GM21529 (cell line): ENCODE measurements around the gene RAB4A.

Source experiments
- ATAC-seq: cut with Tn5 transposase; IDR thresholded peaks from one replicate; pipeline ENCODE4 v1.9.1; 2021; ENCODE audit not compliant: unreplicated experiment

The RAB4A gene

DNA sequence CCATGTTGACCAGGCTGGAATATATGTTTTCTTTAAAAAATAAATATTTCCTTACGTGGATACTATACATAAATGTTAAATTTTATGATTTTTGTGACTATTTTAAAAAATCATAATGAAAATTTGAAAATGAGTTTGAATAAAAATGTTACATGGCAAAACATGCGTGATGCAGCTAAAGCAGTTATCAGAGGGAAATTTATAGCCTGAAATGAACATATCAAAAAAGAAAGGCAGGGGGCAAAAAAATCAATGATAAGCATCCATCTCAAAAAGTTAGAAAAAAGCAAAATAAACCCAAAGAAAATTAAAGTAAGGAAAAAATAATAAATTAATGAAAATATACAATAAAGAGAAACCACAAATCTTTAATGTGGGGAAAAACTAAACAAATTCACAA is 63.4 kb downstream of the RAB4A start:
- ATAC-seq: no peak

DNA sequence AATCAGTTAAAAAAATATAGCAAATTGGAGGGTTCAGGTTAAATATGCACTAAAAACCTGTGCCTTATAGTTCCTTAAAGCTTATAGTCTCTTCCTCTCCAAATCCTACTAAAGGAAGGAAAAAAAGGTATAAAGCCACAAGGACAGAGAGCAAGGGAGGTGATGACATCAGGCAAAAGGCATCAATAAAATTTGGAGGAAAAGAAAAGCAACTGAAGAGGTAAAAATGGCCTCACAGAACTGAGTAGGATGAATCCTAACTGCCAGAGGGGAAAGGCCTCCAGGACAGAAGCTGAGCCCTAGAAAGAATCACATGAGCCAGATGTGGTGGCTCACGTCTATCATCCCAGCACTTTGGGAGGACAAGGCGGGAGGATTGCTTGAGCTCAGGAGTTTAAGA is 63.8 kb downstream of the RAB4A start:
- no peak for ATAC-seq

DNA sequence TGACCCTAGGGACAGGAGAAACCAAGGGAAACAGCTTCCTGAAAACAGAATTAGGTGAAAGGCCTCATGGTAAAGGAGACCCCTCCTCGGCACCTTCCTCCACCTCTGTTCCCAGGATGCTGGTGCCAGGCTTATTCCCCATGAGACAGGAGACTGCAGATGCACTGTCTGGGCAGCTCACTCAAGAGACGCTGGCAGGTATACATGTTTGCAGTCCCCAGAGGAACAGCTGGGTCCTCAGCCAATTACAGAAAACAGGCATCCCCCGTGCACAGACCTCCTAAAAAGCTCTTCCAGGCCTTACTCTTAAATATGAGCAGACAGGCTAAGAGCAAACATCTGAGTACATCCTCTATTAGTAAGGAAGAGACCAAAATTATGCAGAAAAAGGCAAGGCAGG is 65.4 kb downstream of the RAB4A start:
- no peak for ATAC-seq

DNA sequence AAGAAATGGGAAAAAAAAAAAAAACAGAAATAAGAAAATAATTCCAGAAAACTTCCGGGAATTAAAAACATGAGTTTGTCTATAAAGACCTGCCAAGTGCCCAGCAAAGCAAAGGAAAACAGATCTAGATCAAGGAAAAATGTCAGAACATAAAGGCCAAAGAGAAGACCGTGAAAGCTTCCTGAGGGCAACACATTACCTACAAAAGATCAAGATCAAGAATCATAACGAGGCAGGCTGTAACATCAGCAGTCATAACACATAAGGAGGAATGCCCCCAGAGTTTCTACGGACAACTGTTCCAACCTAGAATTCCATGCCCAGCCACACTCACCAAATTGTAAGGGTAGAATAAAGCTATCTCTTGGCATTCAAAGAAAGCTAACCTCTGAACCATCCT is 68.2 kb downstream of the RAB4A start:
- ATAC-seq: no peak

DNA sequence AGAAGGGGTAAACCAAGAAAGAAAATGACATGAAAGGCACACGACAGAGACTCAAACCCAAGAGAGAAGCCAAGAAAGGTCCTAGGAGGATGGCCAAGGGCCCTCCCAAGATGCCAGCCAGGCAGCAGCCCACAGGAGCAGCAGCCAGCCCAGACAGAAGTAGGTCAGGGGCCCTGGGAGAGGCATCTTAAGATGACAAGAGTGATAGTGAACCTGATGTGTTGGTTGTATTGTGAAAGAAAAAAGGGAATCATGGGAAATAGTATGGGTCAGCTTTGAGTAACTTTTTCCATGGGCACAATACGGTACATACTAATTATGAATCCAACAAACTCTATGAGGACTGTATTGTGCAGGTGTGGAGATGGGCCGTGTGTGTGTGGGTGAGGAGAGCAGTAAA is 68.6 kb downstream of the RAB4A start:
- no peak for ATAC-seq

DNA sequence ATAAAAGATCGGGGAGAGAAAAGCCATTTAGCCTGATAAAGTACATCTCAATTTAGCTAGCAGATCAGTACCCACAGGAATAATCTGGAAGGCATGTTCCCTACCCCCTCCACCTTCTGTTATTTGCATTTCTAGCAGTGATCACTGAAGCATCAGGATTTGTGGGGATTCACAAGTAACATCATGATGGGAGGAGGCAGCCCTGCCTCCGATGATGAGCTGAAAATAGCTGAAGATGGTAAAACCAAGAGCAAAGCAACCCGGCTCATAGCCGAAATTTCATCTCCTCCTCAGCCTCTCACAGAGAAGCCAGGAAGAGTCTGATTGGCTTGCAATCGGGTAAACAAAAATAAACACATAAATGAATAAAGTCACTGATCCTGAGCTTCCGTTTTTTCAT is 69.6 kb downstream of the RAB4A start:
- no peak for ATAC-seq

DNA sequence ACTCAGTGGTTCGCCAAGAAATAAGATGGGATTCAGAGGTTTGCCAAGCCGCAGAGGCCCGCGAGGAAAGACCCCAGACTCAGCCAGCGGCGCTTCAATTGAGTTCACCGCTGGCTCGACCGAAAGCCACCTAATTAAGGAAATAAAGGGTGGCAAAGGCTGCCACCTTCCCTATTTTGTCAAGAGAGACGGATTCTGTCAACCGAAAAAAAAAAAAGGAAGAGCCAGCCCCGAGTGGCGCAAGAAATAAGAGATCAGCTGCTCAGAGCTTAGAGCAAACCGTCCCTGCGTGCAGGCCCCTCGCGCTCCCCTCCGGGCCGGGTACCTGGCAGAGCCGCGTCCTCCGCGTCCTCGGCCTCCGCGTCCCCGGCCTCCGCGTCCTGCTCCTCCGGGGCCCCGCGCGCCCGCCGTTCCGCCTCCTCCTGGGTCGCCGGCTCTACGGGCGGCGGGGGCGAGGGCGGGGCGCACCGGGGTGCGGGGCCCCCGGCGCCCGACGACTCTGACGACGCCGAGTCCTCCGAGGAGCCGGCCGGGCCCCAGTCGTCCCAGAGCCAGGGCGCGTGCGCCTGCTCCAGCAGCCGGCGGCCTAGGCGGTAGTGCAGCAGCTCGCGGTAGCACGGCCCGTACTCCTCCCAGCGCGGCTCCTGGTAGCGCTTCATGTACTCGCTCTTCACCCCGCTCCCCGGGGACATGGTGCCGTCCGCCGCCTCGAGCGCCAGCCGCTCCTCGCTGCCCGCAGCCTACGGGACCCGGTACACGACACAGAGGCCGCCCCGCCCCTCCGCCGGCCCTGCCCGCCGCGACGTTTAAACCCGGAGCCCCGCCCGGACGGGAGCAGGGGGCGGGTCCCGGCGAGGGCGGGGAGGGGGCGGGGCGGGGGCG is 71.1 kb downstream of the RAB4A start:
- ATAC-seq: peak; percentile 71

DNA sequence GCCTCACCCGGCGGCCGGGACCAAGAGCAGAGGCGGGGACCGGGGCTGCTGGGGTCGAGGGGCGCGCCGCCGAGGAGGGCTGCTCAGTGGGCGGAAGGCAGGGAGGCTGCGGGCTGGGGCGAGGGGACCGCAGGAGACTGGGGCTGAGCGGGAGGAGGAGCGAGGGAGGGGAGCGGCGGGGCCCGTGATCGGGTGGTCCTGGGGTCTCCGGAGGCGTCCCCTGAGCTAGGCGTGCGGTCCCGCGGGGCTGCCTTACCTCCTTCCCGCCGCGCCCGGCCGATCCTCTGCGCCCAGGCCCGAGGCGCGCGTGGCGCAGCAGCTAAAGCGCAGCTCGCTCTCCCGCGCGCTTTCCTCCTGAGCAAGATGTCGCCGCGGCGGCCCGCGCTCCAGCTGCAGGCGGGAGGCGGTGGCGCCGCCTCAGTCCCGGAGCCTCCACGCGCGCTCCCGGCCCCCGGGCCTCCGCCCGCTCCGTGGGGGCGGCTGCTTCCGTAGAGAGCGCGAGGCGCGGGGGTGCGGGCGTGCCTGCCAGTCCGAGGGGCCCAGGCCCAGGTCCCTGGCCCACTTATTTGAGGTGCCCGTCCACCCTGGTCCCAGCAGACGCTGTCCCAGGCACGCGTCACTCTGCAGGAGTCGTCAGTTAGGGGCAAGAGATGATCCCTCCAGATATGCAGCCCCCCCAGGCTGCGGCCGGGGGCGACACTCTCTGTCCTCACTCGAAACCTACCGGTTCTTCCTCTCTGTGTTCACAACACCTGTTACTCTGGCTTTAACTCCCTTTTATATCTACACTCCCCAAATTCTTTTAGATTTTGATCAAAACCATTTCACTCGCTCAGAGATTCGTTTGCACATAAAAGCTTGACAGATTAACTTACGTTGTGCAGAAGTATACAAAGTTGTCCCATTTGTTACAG is 72.0 kb downstream of the RAB4A start, which contains the start of gene CCSAP:
CCSAP (minus strand) TSS at position 392 of the 914 bp plus-strand sequence. CDS start 582 bp downstream, outside the sequence.
- peak; percentile 41 for ATAC-seq

DNA sequence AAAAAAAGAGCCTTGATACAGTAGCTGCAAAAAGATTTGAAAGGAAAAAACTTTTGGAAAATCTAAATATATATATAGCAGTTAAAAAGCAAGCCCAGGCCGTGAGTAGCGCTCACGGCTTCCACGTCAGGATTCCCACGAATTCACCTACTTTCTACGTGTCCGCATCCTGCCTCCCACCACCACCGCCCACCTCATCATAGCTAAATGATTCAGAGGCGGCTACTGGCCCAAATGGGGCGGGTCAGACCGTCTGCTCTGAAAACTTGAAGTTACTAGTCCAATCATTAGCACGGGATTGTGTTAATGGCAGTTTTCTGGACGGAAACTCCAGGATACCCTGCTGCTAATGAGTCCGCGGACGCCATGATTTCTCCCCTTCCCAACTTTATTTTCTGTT is 73.2 kb downstream of the RAB4A start:
- ATAC-seq: no peak

DNA sequence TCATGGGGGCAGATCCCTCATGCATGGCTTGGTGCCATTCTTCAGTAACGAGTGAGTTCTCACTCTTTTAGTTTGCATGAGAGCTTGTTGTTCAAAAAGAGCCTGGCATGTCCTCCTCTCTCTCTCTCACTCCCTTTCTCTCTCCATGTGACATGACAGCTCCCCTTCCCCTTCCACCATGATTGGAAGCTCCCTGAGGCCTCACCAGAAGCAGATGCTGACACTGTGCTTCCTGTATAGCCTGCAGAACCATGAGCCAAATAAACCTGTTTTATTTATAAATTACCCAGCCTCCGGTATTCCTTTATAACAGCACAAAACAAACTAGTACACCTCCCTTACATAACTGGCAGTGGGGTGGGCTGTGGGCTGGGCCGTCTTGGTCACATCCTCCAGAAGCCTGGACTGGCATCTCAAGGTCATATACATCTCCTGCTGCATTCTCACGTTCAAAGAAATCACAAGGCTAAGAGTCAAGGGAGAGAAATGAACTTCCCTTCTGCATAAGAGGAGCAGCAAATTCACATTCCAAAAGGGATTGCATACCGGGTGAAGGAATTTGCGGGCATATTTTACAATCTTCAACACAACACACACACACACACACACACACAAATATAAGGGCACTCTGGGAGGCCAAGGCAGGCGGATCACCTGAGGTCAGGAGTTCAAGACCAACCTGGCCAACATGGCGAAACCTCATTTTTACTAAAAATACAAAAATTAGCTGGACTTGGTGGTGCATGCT is 74.2 kb downstream of the RAB4A start:
- no peak for ATAC-seq

DNA sequence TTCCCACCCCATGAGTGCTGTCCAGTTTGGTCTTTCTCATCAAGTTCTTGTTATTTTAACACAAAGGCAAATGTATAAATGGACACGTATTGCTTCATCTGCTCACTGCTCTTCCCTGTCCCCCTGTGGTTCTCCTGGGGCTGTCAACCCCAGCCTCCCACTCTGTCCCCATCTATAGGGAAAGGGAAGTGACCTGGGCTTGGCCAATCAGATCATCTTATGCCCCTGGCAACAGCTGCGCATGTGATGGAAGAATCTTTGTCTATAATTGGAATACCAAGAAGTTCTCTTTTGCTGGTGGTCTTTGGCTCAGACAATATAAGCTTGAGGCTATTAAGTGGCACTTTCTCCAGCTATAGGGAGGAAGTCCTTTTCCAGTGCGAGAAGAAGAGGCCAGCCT is 76.6 kb downstream of the RAB4A start:
- no peak for ATAC-seq

DNA sequence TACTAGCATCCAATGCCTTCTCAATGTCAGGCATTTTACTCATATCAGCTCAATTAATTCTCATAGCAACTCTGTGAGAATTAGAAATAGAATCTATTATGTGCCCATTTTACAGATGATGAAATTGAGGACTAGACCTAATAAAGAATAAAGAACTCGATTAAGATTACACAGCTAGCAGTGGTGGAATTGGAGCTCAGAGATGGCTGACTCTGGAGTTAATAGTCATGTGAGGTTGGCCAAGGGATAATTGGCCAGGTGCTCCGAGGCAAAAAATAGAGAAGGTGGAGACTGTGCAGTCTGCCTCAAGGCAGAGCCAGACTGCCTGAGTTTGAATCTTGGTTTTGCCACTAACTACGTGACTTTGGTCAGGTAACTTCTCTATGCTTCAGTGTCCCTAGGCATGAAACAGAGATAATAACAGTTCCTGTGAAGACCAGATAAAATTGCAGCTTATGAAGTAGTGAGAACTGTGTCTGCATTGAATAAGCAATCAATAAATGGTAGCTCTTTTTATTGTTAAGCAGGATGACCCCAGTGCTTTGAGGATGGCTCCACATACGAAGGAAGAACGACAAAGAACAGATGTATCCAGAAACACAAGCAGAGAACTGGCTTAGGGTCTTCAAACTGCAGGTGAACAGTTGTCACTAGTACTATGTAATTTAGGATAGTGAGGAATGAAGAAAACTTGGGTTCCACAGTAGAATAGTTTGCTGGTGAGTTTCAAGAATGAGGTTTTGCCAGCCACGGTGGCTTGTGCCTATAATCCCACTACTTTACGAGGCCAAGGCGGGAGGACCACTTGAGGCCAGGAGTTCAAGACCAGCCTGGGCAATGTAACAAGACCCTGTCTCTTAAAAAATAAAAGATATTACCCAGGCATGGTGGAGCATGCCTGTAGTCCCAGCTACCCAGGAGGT is 78.8 kb downstream of the RAB4A start:
- ATAC-seq: no peak

DNA sequence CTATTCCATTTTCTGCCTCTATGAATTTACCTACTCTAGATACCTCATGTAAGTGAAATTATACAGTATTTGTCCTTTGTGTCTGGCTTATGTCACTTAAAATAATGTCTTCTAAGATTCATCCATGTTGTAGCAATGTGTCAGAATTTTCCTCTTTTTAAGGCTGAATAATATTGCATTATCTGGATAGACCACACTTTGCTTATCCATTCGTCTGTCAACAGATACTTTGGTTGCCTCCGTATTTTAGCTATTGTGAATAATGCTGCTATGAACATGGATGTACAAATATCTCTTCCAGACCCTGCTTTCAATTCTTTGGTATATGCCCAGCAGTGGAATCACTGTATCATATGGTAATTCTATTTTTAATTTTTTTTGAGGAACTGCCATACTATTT is 82.1 kb downstream of the RAB4A start:
- no peak for ATAC-seq

DNA sequence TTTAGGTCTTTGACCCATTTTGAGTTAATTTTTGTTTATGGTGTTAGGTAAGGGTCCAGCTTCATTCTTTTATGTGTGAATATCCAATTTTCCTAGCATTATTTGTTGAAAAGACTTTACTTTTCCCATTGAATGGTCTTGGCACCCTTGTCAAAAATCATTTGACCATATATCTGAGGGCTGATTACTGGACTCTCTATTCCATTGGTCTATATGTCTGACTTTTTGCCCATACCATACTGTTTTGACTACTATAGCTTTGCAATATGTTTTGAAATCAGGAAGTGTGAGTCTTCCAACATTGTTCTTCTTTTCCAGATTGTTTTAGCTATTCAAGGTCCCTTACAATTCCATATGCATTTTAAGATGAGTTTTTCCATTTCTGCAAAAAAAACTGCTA is 83.3 kb downstream of the RAB4A start:
- no peak for ATAC-seq
